Activated CD4-positive, alpha-beta memory T cell treated with anti-CD3 and anti-CD28 coated beads for 36 hours (primary cell): ENCODE data around the gene CTTNBP2. TPM values are rescaled to one million over a fixed set of nuclear protein-coding genes. Genes with fewer than 3 reads are reported as not detected.

Experiments
- CTCF ChIA-PET: fragments of 350-600 bp; sonication (Branson Sonifier 250); formaldehyde crosslinking; loops from one replicate; lab custom pipeline; 2021; ENCODE audit warnings: antibody characterized with exemption, inconsistent platforms; lab: Charles Lee
- POLR2A ChIA-PET: fragments of 350-600 bp; sonication (Branson Sonifier 250); formaldehyde crosslinking; loops from one replicate; lab custom pipeline; 2021; ENCODE audit warnings: antibody characterized with exemption; lab: Charles Lee
- DNase-seq: peaks from one replicate; pipeline ENCODE4 v3.0.0-alpha.2; 2020
- H3K27ac Mint-ChIP-seq: one replicate; pipeline ENCODE4 v1.8.0; 2021; ENCODE audit warnings: mixed read lengths
- H3K27me3 Mint-ChIP-seq: one replicate; pipeline ENCODE4 v1.8.0; 2021; ENCODE audit warnings: mixed read lengths
- H3K36me3 Mint-ChIP-seq: one replicate; pipeline ENCODE4 v1.8.0; 2021; ENCODE audit warnings: mixed read lengths
- H3K4me1 Mint-ChIP-seq: one replicate; pipeline ENCODE4 v1.8.0; 2021; ENCODE audit warnings: low read depth, mixed read lengths
- H3K4me3 Mint-ChIP-seq: one replicate; pipeline ENCODE4 v1.8.0; 2021; ENCODE audit warnings: mild to moderate bottlenecking, mixed read lengths
- H3K9me3 Mint-ChIP-seq: one replicate; pipeline ENCODE4 v1.8.0; 2021; ENCODE audit warnings: mixed read lengths
- intact Hi-C: fragments of 100-400 bp; cut with micrococcal nuclease; formaldehyde crosslinking; loops from one replicate; pipeline ENCODE4 v1.15.1; 2023
- total RNA-seq, 2 experiments: library from RNA; stranded (reverse); gene quantifications; one replicate each; pipeline ENCODE4 v1.2.3, GENCODE V29; 2021

The CTTNBP2 gene
- total RNA-seq, result not detected

- POLR2A ChIA-PET, result no interaction called here
- no peaks in the 10 kb centered on the region for H3K9me3 Mint-ChIP-seq
- intact Hi-C loops, result no loop called here
- H3K4me3 Mint-ChIP-seq, result peak within 1 kb of the TSS; percentile 8
- peak; percentile 13 for DNase-seq
- H3K27me3 Mint-ChIP-seq, result peaks cover 36% of the 10 kb centered on the region
- H3K36me3 Mint-ChIP-seq, result no peaks in the 10 kb centered on the region
- peaks cover 16% of the 10 kb centered on the region for H3K4me1 Mint-ChIP-seq
- no peak within 1 kb of the TSS for H3K27ac Mint-ChIP-seq
- CTCF ChIA-PET, result no interaction called here
These were observed at the start of gene CTTNBP2 for GRCh38 chr7:117873310-117874190. Gene CTTNBP2 (minus strand): TSS chr7:117873441. CDS start chr7:117873415, 26 bp downstream.

- intact Hi-C loops, result no loop called here
- Mint-ChIP-seq H3K9me3 (peaks cover 3% of the 10 kb centered on the region), H3K36me3 (no peaks in the 10 kb centered on the region), H3K4me1 (no peaks in the 10 kb centered on the region), H3K27me3 (no peaks in the 10 kb centered on the region), H3K4me3 (no peak overlapping the region), H3K27ac (no peak overlapping the region)
- ChIA-PET CTCF (no interaction called here), POLR2A (no interaction called here)
- DNase-seq, result no peak
These were observed 43.1 kb upstream of the CTTNBP2 start for GRCh38 chr7:117916309-117916708.

GRCh38 chr7:117912421-117912820, 39.2 kb upstream of the CTTNBP2 start:
- H3K36me3 Mint-ChIP-seq, result no peaks in the 10 kb centered on the region
- ChIA-PET CTCF (no interaction called here), POLR2A (no interaction called here)
- H3K4me1 Mint-ChIP-seq, result no peaks in the 10 kb centered on the region
- H3K27ac Mint-ChIP-seq, result no peak overlapping the region
- no peaks in the 10 kb centered on the region for H3K27me3 Mint-ChIP-seq
- H3K9me3 Mint-ChIP-seq, result peaks cover 3% of the 10 kb centered on the region
- no peak overlapping the region for H3K4me3 Mint-ChIP-seq
- DNase-seq, result no peak
- intact Hi-C loops, result no loop called here

GRCh38 chr7:117908031-117908795, 35.0 kb upstream of the CTTNBP2 start:
- Mint-ChIP-seq H3K4me1 (no peaks in the 10 kb centered on the region), H3K27ac (no peak overlapping the region), H3K9me3 (no peaks in the 10 kb centered on the region), H3K27me3 (no peaks in the 10 kb centered on the region), H3K36me3 (no peaks in the 10 kb centered on the region), H3K4me3 (no peak overlapping the region)
- intact Hi-C loops, result no loop called here
- ChIA-PET CTCF (no interaction called here), POLR2A (no interaction called here)
- no peak for DNase-seq

- POLR2A ChIA-PET, result no interaction called here
- Mint-ChIP-seq H3K9me3 (no peaks in the 10 kb centered on the region), H3K4me3 (no peak overlapping the region), H3K27ac (no peak overlapping the region), H3K4me1 (no peaks in the 10 kb centered on the region), H3K36me3 (no peaks in the 10 kb centered on the region), H3K27me3 (no peaks in the 10 kb centered on the region)
- CTCF ChIA-PET, result no interaction called here
- intact Hi-C loops, result no loop called here
- DNase-seq, result no peak
These were observed 33.9 kb upstream of the CTTNBP2 start for GRCh38 chr7:117907049-117907640.

GRCh38 chr7:117902314-117902889, 29.2 kb upstream of the CTTNBP2 start:
- H3K9me3 Mint-ChIP-seq, result no peaks in the 10 kb centered on the region
- H3K4me1 Mint-ChIP-seq, result no peaks in the 10 kb centered on the region
- intact Hi-C loops, result no loop called here
- H3K27me3 Mint-ChIP-seq, result no peaks in the 10 kb centered on the region
- H3K36me3 Mint-ChIP-seq, result no peaks in the 10 kb centered on the region
- no peak overlapping the region for H3K4me3 Mint-ChIP-seq
- ChIA-PET CTCF (no interaction called here), POLR2A (no interaction called here)
- DNase-seq, result no peak
- H3K27ac Mint-ChIP-seq, result no peak overlapping the region

GRCh38 chr7:117901089-117901797, 28.0 kb upstream of the CTTNBP2 start:
- DNase-seq, result no peak
- Mint-ChIP-seq H3K4me1 (no peaks in the 10 kb centered on the region), H3K27ac (no peak overlapping the region), H3K9me3 (no peaks in the 10 kb centered on the region), H3K27me3 (no peaks in the 10 kb centered on the region), H3K36me3 (no peaks in the 10 kb centered on the region), H3K4me3 (no peak overlapping the region)
- CTCF ChIA-PET, result no interaction called here
- POLR2A ChIA-PET, result no interaction called here
- intact Hi-C loops, result no loop called here

GRCh38 chr7:117896339-117896738, 23.1 kb upstream of the CTTNBP2 start:
- H3K4me1 Mint-ChIP-seq, result no peaks in the 10 kb centered on the region
- intact Hi-C loops, result no loop called here
- H3K27ac Mint-ChIP-seq, result no peak overlapping the region
- ChIA-PET CTCF (no interaction called here), POLR2A (no interaction called here)
- H3K27me3 Mint-ChIP-seq, result no peaks in the 10 kb centered on the region
- no peak for DNase-seq
- no peak overlapping the region for H3K4me3 Mint-ChIP-seq
- H3K36me3 Mint-ChIP-seq, result no peaks in the 10 kb centered on the region
- H3K9me3 Mint-ChIP-seq, result no peaks in the 10 kb centered on the region

- Mint-ChIP-seq H3K4me3 (no peak overlapping the region), H3K27ac (no peak overlapping the region), H3K9me3 (no peaks in the 10 kb centered on the region), H3K27me3 (no peaks in the 10 kb centered on the region), H3K36me3 (no peaks in the 10 kb centered on the region), H3K4me1 (no peaks in the 10 kb centered on the region)
- CTCF ChIA-PET, result no interaction called here
- POLR2A ChIA-PET, result no interaction called here
- intact Hi-C loops, result no loop called here
- no peak for DNase-seq
These were observed 22.0 kb upstream of the CTTNBP2 start for GRCh38 chr7:117895276-117895675.

GRCh38 chr7:117894037-117894436, 20.8 kb upstream of the CTTNBP2 start:
- no peaks in the 10 kb centered on the region for H3K9me3 Mint-ChIP-seq
- intact Hi-C loops, result no loop called here
- H3K4me3 Mint-ChIP-seq, result no peak overlapping the region
- no peaks in the 10 kb centered on the region for H3K4me1 Mint-ChIP-seq
- H3K27me3 Mint-ChIP-seq, result no peaks in the 10 kb centered on the region
- no peak for DNase-seq
- ChIA-PET POLR2A (no interaction called here), CTCF (no interaction called here)
- no peak overlapping the region for H3K27ac Mint-ChIP-seq
- no peaks in the 10 kb centered on the region for H3K36me3 Mint-ChIP-seq

- no peak overlapping the region for H3K27ac Mint-ChIP-seq
- H3K4me3 Mint-ChIP-seq, result no peak overlapping the region
- ChIA-PET POLR2A (no interaction called here), CTCF (no interaction called here)
- no peaks in the 10 kb centered on the region for H3K36me3 Mint-ChIP-seq
- H3K9me3 Mint-ChIP-seq, result no peaks in the 10 kb centered on the region
- no peaks in the 10 kb centered on the region for H3K27me3 Mint-ChIP-seq
- H3K4me1 Mint-ChIP-seq, result no peaks in the 10 kb centered on the region
- intact Hi-C loops, result no loop called here
- DNase-seq, result no peak
These were observed 19.6 kb upstream of the CTTNBP2 start for GRCh38 chr7:117892821-117893220.

GRCh38 chr7:117889611-117890010, 16.4 kb upstream of the CTTNBP2 start:
- no peaks in the 10 kb centered on the region for H3K36me3 Mint-ChIP-seq
- DNase-seq, result no peak
- intact Hi-C loops, result loop anchor here (10.0 kb wide), 1 partner anchor 445 kb away; no protein-coding TSS in a partner anchor
- no peaks in the 10 kb centered on the region for H3K4me1 Mint-ChIP-seq
- no peaks in the 10 kb centered on the region for H3K9me3 Mint-ChIP-seq
- H3K27ac Mint-ChIP-seq, result no peak overlapping the region
- no peaks in the 10 kb centered on the region for H3K27me3 Mint-ChIP-seq
- POLR2A ChIA-PET, result no interaction called here
- CTCF ChIA-PET, result no interaction called here
- no peak overlapping the region for H3K4me3 Mint-ChIP-seq
